Measurements from ENCODE around the gene PLCB4. TPM values are rescaled to one million over a fixed set of nuclear protein-coding genes. Genes with fewer than 3 reads are reported as not detected.

The PLCB4 gene
- total RNA-seq, 1 donor from 2014 or later, result 59.6 TPM

- no peak overlapping the region for H3K4me3 ChIP-seq (ENCODE audit: low read depth, low read length)
- TF ChIP-seq CTCF (conservative IDR thresholded peaks at IDR 0.05; ENCODE audit: low read depth, low read length), result no peak
- no peak for DNase-seq (ENCODE audit: low read depth)
Observed at GRCh38 chr20:9025643-9026042, 43.2 kb upstream of the PLCB4 start.

GRCh38 chr20:9027626-9028025, 41.3 kb upstream of the PLCB4 start:
- no peak for DNase-seq (ENCODE audit: low read depth)
- H3K4me3 ChIP-seq (ENCODE audit: low read depth, low read length), result no peak overlapping the region
- TF ChIP-seq CTCF (conservative IDR thresholded peaks at IDR 0.05; ENCODE audit: low read depth, low read length), result no peak

- no peak for DNase-seq (ENCODE audit: low read depth)
- no peak for TF ChIP-seq CTCF (conservative IDR thresholded peaks at IDR 0.05; ENCODE audit: low read depth, low read length)
- no peak overlapping the region for H3K4me3 ChIP-seq (ENCODE audit: low read depth, low read length)
Observed at GRCh38 chr20:9028419-9028818, 40.5 kb upstream of the PLCB4 start.

GRCh38 chr20:9031991-9032390, 36.9 kb upstream of the PLCB4 start:
- H3K4me3 ChIP-seq (ENCODE audit: low read depth, low read length), result no peak overlapping the region
- no peak for TF ChIP-seq CTCF (conservative IDR thresholded peaks at IDR 0.05; ENCODE audit: low read depth, low read length)
- DNase-seq (ENCODE audit: low read depth), result no peak

GRCh38 chr20:9032758-9033157, 36.1 kb upstream of the PLCB4 start:
- no peak overlapping the region for H3K4me3 ChIP-seq (ENCODE audit: low read depth, low read length)
- DNase-seq (ENCODE audit: low read depth), result no peak
- TF ChIP-seq CTCF (conservative IDR thresholded peaks at IDR 0.05; ENCODE audit: low read depth, low read length), result no peak

- TF ChIP-seq CTCF (conservative IDR thresholded peaks at IDR 0.05; ENCODE audit: low read depth, low read length), result no peak
- no peak overlapping the region for H3K4me3 ChIP-seq (ENCODE audit: low read depth, low read length)
- no peak for DNase-seq (ENCODE audit: low read depth)
Observed at GRCh38 chr20:9035126-9035525, 33.8 kb upstream of the PLCB4 start.

GRCh38 chr20:9036593-9036992, 32.3 kb upstream of the PLCB4 start:
- no peak for TF ChIP-seq CTCF (conservative IDR thresholded peaks at IDR 0.05; ENCODE audit: low read depth, low read length)
- DNase-seq (ENCODE audit: low read depth), result no peak
- no peak overlapping the region for H3K4me3 ChIP-seq (ENCODE audit: low read depth, low read length)
